H1 (cell line): ENCODE measurements around the gene LPP. TPM values are rescaled to one million over a fixed set of nuclear protein-coding genes. Genes with fewer than 3 reads are reported as not detected.

ENCODE experiments used
- EP300 ChIP-seq, 2 experiments: IDR thresholded peaks; 1 replicate in 1 of 2; 2 replicates in 1 of 2; pipeline ENCODE4 v1.6.1; 2011 to 2012; ENCODE audit warnings: low read depth in 2 of 2, low read length in 2 of 2, mild to moderate bottlenecking in 2 of 2, borderline replicate concordance in 1 of 2, inconsistent platforms in 1 of 2, moderate library complexity in 1 of 2
- POLR2AphosphoS5 ChIP-seq: IDR thresholded peaks from 2 replicates; pipeline ENCODE4 v1.6.1; 2011; ENCODE audit warnings: low read depth, low read length
- POU5F1 ChIP-seq: IDR thresholded peaks from 2 replicates; pipeline ENCODE4 v1.6.1; 2011; ENCODE audit warnings: low read depth, mild to moderate bottlenecking, low read length, moderate library complexity
- RNF2 ChIP-seq: fragments of 200-900, 300-1000 bp; sonication (generic); IDR thresholded peaks from 2 replicates; pipeline ENCODE4 v1.7.1; 2016; ENCODE audit warnings: borderline replicate concordance, low read depth, mild to moderate bottlenecking, antibody characterized with exemption, low read length; ENCODE audit not compliant: poor library complexity, severe bottlenecking; ENCODE audit errors: missing control alignments
- SUZ12 ChIP-seq: fragments of 200-600 bp; sonication (generic); IDR thresholded peaks from 2 replicates; pipeline ENCODE4 v1.6.1; 2012; ENCODE audit warnings: mild to moderate bottlenecking, inconsistent platforms, low read length, moderate library complexity, mixed read lengths
- polyA plus RNA-seq, 7 experiments: library from polyadenylated mRNA; depleted of rRNA in 3 of 7; stranded (reverse) in 5 of 7; unstranded in 2 of 7; fragments of >200 nt in 5 of 7; fragments of 200-250 nt in 2 of 7; gene quantifications; 1 replicate in 5 of 7; 2 replicates in 1 of 7; 4 replicates in 1 of 7; pipeline versions ENCODE4 v1.2.1 to v1.2.3, GENCODE V29; 2011 to 2013; ENCODE audit warnings: missing spikeins in 2 of 7, mixed read lengths in 2 of 7
- total RNA-seq: library from RNA; stranded (reverse); fragmentation: NEBNext Ultra II Directional; extraction: Animal tissue kit (Norgen Biotek cat#: 25700); gene quantifications from 2 replicates; pipeline ENCODE4 v1.2.1, GENCODE V29; 2021
- TF ChIP-seq, protein P1 (sequence below): IDR thresholded peaks from 2 replicates; pipeline ENCODE4 v1.6.1; 2011; ENCODE audit warnings: low read length, improper control_type of control experiment

The LPP gene
- total and polyA plus RNA-seq, 2 of the 8 experiments (the other 6 are each of a cell fraction or from before 2014, with no cell fraction given), result 10.0 to 53.3 TPM

DNA sequence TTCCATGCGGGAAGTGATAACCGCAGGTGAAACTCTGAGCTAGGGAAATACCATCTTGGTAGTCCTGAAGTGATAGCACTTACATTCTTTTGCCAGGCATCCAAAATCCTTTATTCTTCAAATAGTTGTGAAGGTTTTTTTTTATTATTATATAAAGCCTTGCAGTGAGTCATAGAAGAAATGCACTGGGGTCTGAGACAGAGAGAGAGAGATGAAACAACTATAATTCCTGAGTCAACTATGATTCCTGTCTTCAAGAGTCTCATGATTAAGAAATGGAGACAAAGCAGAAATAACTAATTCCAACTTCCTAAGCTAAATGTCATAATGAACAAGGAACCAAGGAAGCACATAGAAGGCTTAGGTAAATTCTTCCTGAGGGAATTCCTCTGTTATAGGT, 495.6 kb downstream of the LPP start (continued):
- TF ChIP-seq SUZ12 (no peak), RNF2 (no peak), POU5F1 (no peak), EP300 (IDR thresholded peaks at IDR 0.05; ENCODE audit: borderline replicate concordance in 1 of 2, low read depth in 2 of 2, low read length in 2 of 2) (no peak), POLR2AphosphoS5 (no peak)
- TF ChIP-seq, protein P1, sequence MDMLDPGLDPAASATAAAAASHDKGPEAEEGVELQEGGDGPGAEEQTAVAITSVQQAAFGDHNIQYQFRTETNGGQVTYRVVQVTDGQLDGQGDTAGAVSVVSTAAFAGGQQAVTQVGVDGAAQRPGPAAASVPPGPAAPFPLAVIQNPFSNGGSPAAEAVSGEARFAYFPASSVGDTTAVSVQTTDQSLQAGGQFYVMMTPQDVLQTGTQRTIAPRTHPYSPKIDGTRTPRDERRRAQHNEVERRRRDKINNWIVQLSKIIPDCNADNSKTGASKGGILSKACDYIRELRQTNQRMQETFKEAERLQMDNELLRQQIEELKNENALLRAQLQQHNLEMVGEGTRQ, result no peak
